GM19438 (cell line): ENCODE measurements around the gene GGNBP2.
"Not testable (repeated sequence)": the region's sequence is repeated elsewhere in the genome, so short reads cannot be mapped to it uniquely, and the experiment has no call there.

ENCODE experiments used
- ATAC-seq: cut with Tn5 transposase; IDR thresholded peaks from one replicate; pipeline ENCODE4 v1.9.1; 2021; ENCODE audit warnings: low read depth; ENCODE audit not compliant: unreplicated experiment

Gene GGNBP2

GRCh38 chr17:36544307-36545076 is at the start of gene GGNBP2:
TSS of gene GGNBP2 (plus strand) at chr17:36544919. CDS start at chr17:36545725, 806 bp downstream.
- ATAC-seq = peak; percentile 43

GRCh38 chr17:36495076-36495578 is 49.6 kb upstream of the GGNBP2 start:
- no peak for ATAC-seq

GRCh38 chr17:36496018-36496789 is 48.5 kb upstream of the GGNBP2 start:
- ATAC-seq = no peak

GRCh38 chr17:36498155-36498554 is 46.6 kb upstream of the GGNBP2 start:
- no peak for ATAC-seq

GRCh38 chr17:36498560-36499300 is 46.0 kb upstream of the GGNBP2 start:
- ATAC-seq = no peak

- no peak for ATAC-seq
These were observed 43.9 kb upstream of the GGNBP2 start for GRCh38 chr17:36500745-36501225.

- ATAC-seq = no peak
These were observed 43.4 kb upstream of the GGNBP2 start for GRCh38 chr17:36501351-36501750.

GRCh38 chr17:36501963-36502362 is 42.8 kb upstream of the GGNBP2 start:
- no peak for ATAC-seq

GRCh38 chr17:36503456-36504155 is 41.1 kb upstream of the GGNBP2 start:
- ATAC-seq = no peak

GRCh38 chr17:36504156-36504545 is 40.6 kb upstream of the GGNBP2 start:
- no peak for ATAC-seq

- no peak for ATAC-seq
These were observed 39.5 kb upstream of the GGNBP2 start for GRCh38 chr17:36505171-36505570.

- ATAC-seq = no peak
These were observed 38.4 kb upstream of the GGNBP2 start for GRCh38 chr17:36506249-36506826.

GRCh38 chr17:36506831-36507230 is 37.9 kb upstream of the GGNBP2 start:
- no peak for ATAC-seq

GRCh38 chr17:36507266-36507665 is 37.5 kb upstream of the GGNBP2 start:
- ATAC-seq = no peak

- ATAC-seq = not testable (repeated sequence)
These were observed 36.3 kb upstream of the GGNBP2 start for GRCh38 chr17:36508439-36508838.

- ATAC-seq = no peak
These were observed 35.3 kb upstream of the GGNBP2 start for GRCh38 chr17:36509272-36509985.

- no peak for ATAC-seq
These were observed 34.1 kb upstream of the GGNBP2 start for GRCh38 chr17:36510636-36511035.

- no peak for ATAC-seq
These were observed 33.5 kb upstream of the GGNBP2 start for GRCh38 chr17:36511216-36511615.

- ATAC-seq = no peak
These were observed 32.1 kb upstream of the GGNBP2 start for GRCh38 chr17:36512641-36513040.
